H1 (cell line): ENCODE data around the gene DHH. TPM values are rescaled to one million over a fixed set of nuclear protein-coding genes. Genes with fewer than 3 reads are reported as not detected.

Source experiments
- KDM4A ChIP-seq: IDR thresholded peaks from one replicate; pipeline ENCODE4 v1.7.1; 2012; ENCODE audit warnings: low read depth, mild to moderate bottlenecking, moderate library complexity, low read length, inconsistent platforms; ENCODE audit not compliant: severe bottlenecking
- KDM5A ChIP-seq: fragments of 200-600 bp; IDR thresholded peaks from 2 replicates; pipeline ENCODE4 v1.7.1; 2012; ENCODE audit warnings: mild to moderate bottlenecking, low read length, inconsistent platforms, mixed read lengths
- SAP30 ChIP-seq: fragments of 300-600 bp; sonication (generic); IDR thresholded peaks from 2 replicates; pipeline ENCODE4 v1.7.1; 2012; ENCODE audit warnings: low read length, moderate library complexity, mild to moderate bottlenecking, inconsistent platforms; ENCODE audit not compliant: insufficient read depth, insufficient replicate concordance
- polyA plus RNA-seq, 7 experiments: library from polyadenylated mRNA; depleted of rRNA in 3 of 7; stranded (reverse) in 5 of 7; unstranded in 2 of 7; fragments of >200 nt in 5 of 7; fragments of 200-250 nt in 2 of 7; gene quantifications; 1 replicate in 5 of 7; 2 replicates in 1 of 7; 4 replicates in 1 of 7; pipeline versions ENCODE4 v1.2.1 to v1.2.3, GENCODE V29; 2011 to 2013; ENCODE audit warnings: missing spikeins in 2 of 7, mixed read lengths in 2 of 7
- total RNA-seq: library from RNA; stranded (reverse); fragmentation: NEBNext Ultra II Directional; extraction: Animal tissue kit (Norgen Biotek cat#: 25700); gene quantifications from 2 replicates; pipeline ENCODE4 v1.2.1, GENCODE V29; 2021

Gene DHH
- total and polyA plus RNA-seq, 2 of the 8 experiments (the other 6 are each of a cell fraction or from before 2014, with no cell fraction given) = 0.03 to 0.11 TPM

GRCh38 chr12:49051777-49052438, 42.7 kb downstream of the DHH start (continued):
- TF ChIP-seq KDM5A = no peak
- no peak for TF ChIP-seq SAP30
- TF ChIP-seq KDM4A = no peak
